Fibroblast of peridontal ligament (primary cell): Measurements from ENCODE around the gene GPR32.
"Not testable (repeated sequence)": the region's sequence is repeated elsewhere in the genome, so short reads cannot be mapped to it uniquely, and the experiment has no call there.

Experiments used
- DNase-seq: peaks from one replicate; pipeline ENCODE4 v3.0.0-alpha.2; 2010; ENCODE audit errors: extremely low read depth

Gene GPR32

GRCh38 chr19:50803633-50804419 lies 33.6 kb downstream of the GPR32 start:
- peak; percentile 5 for DNase-seq

GRCh38 chr19:50804420-50805272 lies 34.4 kb downstream of the GPR32 start:
- peak; percentile 99 for DNase-seq

GRCh38 chr19:50808856-50809255 lies 38.6 kb downstream of the GPR32 start:
- no peak for DNase-seq

GRCh38 chr19:50811622-50812238 lies 41.5 kb downstream of the GPR32 start:
- not testable (repeated sequence) for DNase-seq

GRCh38 chr19:50812474-50812873 lies 42.2 kb downstream of the GPR32 start:
- DNase-seq: no peak

- no peak for DNase-seq
Observed at GRCh38 chr19:50814883-50815282, 44.6 kb downstream of the GPR32 start.

- DNase-seq: no peak
Observed at GRCh38 chr19:50815439-50815838, 45.2 kb downstream of the GPR32 start.

GRCh38 chr19:50817941-50818858 lies 47.9 kb downstream of the GPR32 start:
- no peak for DNase-seq

- no peak for DNase-seq
Observed at GRCh38 chr19:50818859-50819472, 48.7 kb downstream of the GPR32 start.

GRCh38 chr19:50819636-50820035 lies 49.4 kb downstream of the GPR32 start:
- DNase-seq: no peak

GRCh38 chr19:50820086-50820485 lies 49.8 kb downstream of the GPR32 start:
- no peak for DNase-seq

- no peak for DNase-seq
Observed at GRCh38 chr19:50820549-50821247, 50.4 kb downstream of the GPR32 start.

GRCh38 chr19:50821248-50821612 lies 51.0 kb downstream of the GPR32 start:
- DNase-seq: no peak
